Measurements from ENCODE around the gene TTLL13.
"Not testable (repeated sequence)": the region's sequence is repeated elsewhere in the genome, so short reads cannot be mapped to it uniquely, and the experiment has no call there.

Gene TTLL13

GRCh38 chr15:90232196-90232595 lies 17.2 kb upstream of the TTLL13 start:
- in situ Hi-C loops (cut with MboI; ENCODE audit: low pct_unique_long_range_greater_than_20kb, low sequenced_read_pairs) = no loop called here
- peak; percentile 44 for DNase-seq

GRCh38 chr15:90232941-90233386 lies 16.4 kb upstream of the TTLL13 start:
- no peak for DNase-seq
- in situ Hi-C loops (cut with MboI; ENCODE audit: low pct_unique_long_range_greater_than_20kb, low sequenced_read_pairs) = no loop called here

GRCh38 chr15:90233387-90234095 lies 15.8 kb upstream of the TTLL13 start, which contains the start of gene CIB1:
CIB1 (minus strand) TSS chr15:90233941; CDS start chr15:90233885, 56 bp downstream.
- in situ Hi-C loops (cut with MboI; ENCODE audit: low pct_unique_long_range_greater_than_20kb, low sequenced_read_pairs) = no loop called here
- peak; percentile 95 for DNase-seq

GRCh38 chr15:90234096-90234988 lies 15.0 kb upstream of the TTLL13 start, which contains the start of gene GDPGP1:
GDPGP1 (plus strand) TSS chr15:90234209; CDS start chr15:90240909, 6,700 bp downstream.
- in situ Hi-C loops (cut with MboI; ENCODE audit: low pct_unique_long_range_greater_than_20kb, low sequenced_read_pairs) = no loop called here

GRCh38 chr15:90239371-90239770 lies 10.0 kb upstream of the TTLL13 start:
- in situ Hi-C loops (cut with MboI; ENCODE audit: low pct_unique_long_range_greater_than_20kb, low sequenced_read_pairs) = no loop called here
- DNase-seq = no peak

More at GRCh38 chr15:90234096-90234988, 15.0 kb upstream of the TTLL13 start, which contains the start of gene GDPGP1:
- DNase-seq = no peak

GRCh38 chr15:90240856-90241255 lies 8.5 kb upstream of the TTLL13 start:
- in situ Hi-C loops (cut with MboI; ENCODE audit: low pct_unique_long_range_greater_than_20kb, low sequenced_read_pairs) = no loop called here
- DNase-seq = no peak

DNA sequence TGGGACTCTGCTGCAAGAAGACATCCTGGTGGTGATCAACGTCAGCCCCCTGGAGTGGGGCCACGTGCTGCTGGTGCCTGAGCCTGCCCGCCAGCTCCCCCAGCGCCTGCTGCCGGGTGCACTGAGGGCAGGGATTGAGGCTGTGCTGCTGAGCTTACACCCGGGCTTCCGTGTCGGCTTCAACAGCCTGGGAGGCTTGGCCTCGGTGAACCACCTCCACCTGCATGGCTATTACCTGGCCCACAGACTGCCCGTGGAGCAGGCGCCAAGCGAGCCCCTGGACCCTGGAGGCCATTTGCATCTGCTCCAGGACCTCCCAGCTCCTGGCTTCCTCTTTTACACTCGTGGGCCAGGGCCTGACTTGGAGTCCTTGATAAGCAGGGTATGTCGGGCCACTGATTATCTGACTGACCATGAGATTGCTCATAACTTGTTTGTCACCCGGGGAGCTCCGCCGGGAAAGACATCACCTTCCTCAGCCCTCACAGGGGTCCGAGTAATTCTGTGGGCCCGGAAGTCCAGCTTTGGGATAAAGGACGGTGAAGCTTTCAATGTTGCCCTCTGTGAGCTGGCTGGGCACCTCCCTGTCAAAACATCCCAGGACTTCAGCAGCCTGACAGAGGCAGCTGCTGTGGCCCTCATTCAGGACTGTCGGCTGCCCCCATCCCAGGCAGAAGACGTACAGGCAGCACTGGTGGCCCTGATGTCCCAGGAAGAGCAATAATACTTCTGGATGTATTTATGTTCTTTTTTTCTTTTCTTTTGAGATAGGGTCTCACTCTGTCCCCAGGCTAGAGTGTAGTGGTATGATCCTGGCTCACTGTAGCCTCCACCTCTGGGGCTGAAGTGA lies 7.8 kb upstream of the TTLL13 start:
- no peak for DNase-seq
- in situ Hi-C loops (cut with MboI; ENCODE audit: low pct_unique_long_range_greater_than_20kb, low sequenced_read_pairs) = no loop called here

GRCh38 chr15:90243943-90244639 lies 5.3 kb upstream of the TTLL13 start:
- no peak for DNase-seq
- in situ Hi-C loops (cut with MboI; ENCODE audit: low pct_unique_long_range_greater_than_20kb, low sequenced_read_pairs) = no loop called here

DNA sequence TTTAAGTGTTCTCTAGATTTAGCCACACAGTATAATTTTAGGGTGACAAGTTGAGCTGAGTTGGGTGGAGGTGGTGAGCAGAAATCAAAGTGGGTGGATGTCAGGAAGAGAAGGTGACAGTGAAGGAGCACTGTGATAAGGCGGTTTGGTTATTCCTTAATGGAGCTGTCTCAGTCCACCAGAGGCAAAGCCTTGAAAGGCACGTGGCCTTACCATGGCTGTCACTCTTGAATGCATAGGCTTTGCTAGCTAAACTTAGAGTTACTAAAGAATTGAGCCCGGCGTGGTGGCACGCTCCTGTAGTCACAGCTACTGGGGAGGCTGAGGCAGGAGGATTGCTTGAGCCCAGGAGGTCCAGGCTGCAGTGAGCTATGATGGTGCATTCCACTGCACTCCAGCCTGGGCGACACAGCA lies 560 bp upstream of the TTLL13 start:
- in situ Hi-C loops (cut with MboI; ENCODE audit: low pct_unique_long_range_greater_than_20kb, low sequenced_read_pairs) = no loop called here
- DNase-seq = no peak

GRCh38 chr15:90257776-90258175 lies 8.4 kb downstream of the TTLL13 start:
- DNase-seq = no peak
- in situ Hi-C loops (cut with MboI; ENCODE audit: low pct_unique_long_range_greater_than_20kb, low sequenced_read_pairs) = no loop called here

- in situ Hi-C loops (cut with MboI; ENCODE audit: low pct_unique_long_range_greater_than_20kb, low sequenced_read_pairs) = no loop called here
- no peak for DNase-seq
Observed at GRCh38 chr15:90259524-90259923, 10.2 kb downstream of the TTLL13 start.

- in situ Hi-C loops (cut with MboI; ENCODE audit: low pct_unique_long_range_greater_than_20kb, low sequenced_read_pairs); DNase-seq: not testable (repeated sequence)
Observed at GRCh38 chr15:90260731-90261130, 11.4 kb downstream of the TTLL13 start.

DNA sequence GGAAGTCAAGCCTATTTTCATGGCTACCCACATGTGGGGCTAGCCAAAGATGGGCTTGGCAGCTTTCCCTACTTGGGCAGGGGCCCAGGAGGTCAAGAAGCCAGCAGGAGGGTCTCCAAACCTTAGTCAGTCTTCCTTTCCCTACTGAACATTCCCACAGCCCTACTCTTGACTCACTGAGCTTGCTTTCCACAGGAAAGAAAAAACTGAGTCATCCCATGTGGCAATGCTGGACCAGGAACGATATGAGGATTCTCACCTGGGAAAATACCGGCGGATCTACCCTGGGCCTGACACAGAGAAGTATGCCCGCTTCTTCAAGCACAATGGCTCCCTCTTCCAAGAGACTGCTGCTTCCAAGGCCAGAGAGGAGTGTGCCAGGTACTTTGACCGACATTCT lies 12.5 kb downstream of the TTLL13 start:
- in situ Hi-C loops (cut with MboI; ENCODE audit: low pct_unique_long_range_greater_than_20kb, low sequenced_read_pairs) = no loop called here
- DNase-seq = no peak

DNA sequence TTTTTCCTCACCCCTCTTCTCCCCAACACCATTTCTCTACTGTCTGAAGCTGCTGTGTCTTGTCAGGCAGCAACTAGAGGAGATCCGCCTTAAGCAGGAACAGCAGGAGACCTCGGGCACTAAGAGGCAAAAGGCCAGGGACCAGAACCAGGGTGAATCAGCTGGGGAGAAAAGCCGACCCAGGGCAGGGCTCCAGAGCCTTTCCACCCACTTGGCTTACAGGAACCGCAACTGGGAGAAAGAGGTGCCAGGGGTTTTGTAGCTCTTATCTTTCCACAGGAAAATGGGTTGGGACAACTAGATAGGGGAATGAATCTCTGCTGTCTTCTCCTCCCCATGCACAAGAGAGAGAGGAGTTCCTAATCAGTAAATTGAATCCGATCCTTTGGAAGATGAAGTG lies 13.1 kb downstream of the TTLL13 start:
- in situ Hi-C loops (cut with MboI; ENCODE audit: low pct_unique_long_range_greater_than_20kb, low sequenced_read_pairs) = no loop called here
- no peak for DNase-seq

- in situ Hi-C loops (cut with MboI; ENCODE audit: low pct_unique_long_range_greater_than_20kb, low sequenced_read_pairs) = no loop called here
- DNase-seq = peak; percentile 15
Observed at GRCh38 chr15:90264671-90265070, 15.3 kb downstream of the TTLL13 start.

GRCh38 chr15:90265271-90266060 lies 16.1 kb downstream of the TTLL13 start, which contains the start of gene NGRN:
NGRN (plus strand) TSS chr15:90265672; CDS start chr15:90265713, 41 bp downstream.
- DNase-seq = peak; percentile 95
- in situ Hi-C loops (cut with MboI; ENCODE audit: low pct_unique_long_range_greater_than_20kb, low sequenced_read_pairs) = no loop called here

DNA sequence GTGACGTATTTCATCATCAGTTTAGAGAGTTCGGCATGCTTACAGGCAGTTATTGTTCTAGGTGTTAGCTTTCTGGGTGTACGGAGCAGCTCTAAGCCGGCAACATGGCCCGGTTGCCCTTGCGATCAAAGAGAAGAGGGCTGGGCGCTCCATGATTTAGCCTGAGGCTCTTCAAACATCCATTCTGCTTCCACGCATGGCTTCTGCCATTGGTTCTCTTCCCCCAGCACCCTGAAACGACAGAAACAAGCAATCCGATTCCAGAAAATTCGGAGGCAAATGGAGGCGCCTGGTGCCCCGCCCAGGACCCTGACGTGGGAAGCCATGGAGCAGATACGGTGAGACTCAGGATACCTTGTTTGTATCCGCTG lies 16.7 kb downstream of the TTLL13 start:
- in situ Hi-C loops (cut with MboI; ENCODE audit: low pct_unique_long_range_greater_than_20kb, low sequenced_read_pairs) = no loop called here
- no peak for DNase-seq

GRCh38 chr15:90266485-90266884 lies 17.1 kb downstream of the TTLL13 start:
- in situ Hi-C loops (cut with MboI; ENCODE audit: low pct_unique_long_range_greater_than_20kb, low sequenced_read_pairs) = no loop called here
- peak; percentile 29 for DNase-seq

Measured in KBM-7 (cell line).